Brain microvascular endothelial cell (primary cell): ENCODE measurements around the gene IGF2BP1.

Experiments
- DNase-seq: peaks from one replicate; pipeline ENCODE4 v3.0.0-alpha.2; 2020
- H3K27ac ChIP-seq: fragments of 250-450 bp; sonication (Bioruptor Pico); 2 replicates; pipeline ENCODE4 v1.5.1; 2020; ENCODE audit warnings: mild to moderate bottlenecking, moderate library complexity
- H3K27me3 ChIP-seq: fragments of 250-450 bp; sonication (Bioruptor Pico); replicated peaks from 2 replicates; pipeline ENCODE4 v1.5.1; 2020; ENCODE audit warnings: mild to moderate bottlenecking
- H3K36me3 ChIP-seq: fragments of 250-450 bp; sonication (Bioruptor Pico); replicated peaks from 2 replicates; pipeline ENCODE4 v1.5.1; 2020; ENCODE audit warnings: mild to moderate bottlenecking
- H3K4me3 ChIP-seq: 2 replicates; pipeline ENCODE4 v1.5.1; 2011; ENCODE audit warnings: low read depth, mild to moderate bottlenecking, control low read depth, low read length, moderate library complexity
- in situ Hi-C: cut with HindIII; loops from 2 replicates; pipeline ENCODE4 v1.10.0; 2017; ENCODE audit warnings: low sequenced_read_pairs, low pct_ligation_motif_present
- TF ChIP-seq, protein P1 (sequence below): IDR thresholded peaks from 2 replicates; pipeline ENCODE4 v1.5.1; 2011; ENCODE audit warnings: low read depth, mild to moderate bottlenecking, moderate library complexity, low read length, control low read depth, inconsistent platforms; ENCODE audit errors: missing control alignments

IGF2BP1 gene

DNA sequence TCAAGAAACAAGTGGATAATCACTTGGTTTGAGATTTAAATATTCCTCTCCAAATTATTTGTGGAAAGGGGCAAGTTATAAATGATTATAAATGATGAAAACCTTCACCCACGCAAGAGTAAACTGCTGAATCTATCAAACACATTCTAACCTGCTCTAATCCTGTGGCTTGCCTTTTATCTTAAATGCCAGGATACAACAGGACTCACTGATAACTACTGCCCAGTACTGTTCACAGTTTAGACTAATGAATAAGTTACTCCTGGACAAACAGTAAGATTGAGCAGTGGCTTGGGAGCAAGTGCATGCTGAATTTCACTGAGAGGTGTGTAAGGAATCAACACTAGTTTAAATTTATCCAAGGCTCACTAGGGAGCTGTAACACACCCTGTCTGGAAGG is 31.1 kb downstream of the IGF2BP1 start:
- in situ Hi-C loops = loop anchor here (25.0 kb wide), 2 partner anchors 116 to 216 kb away; partner anchors contain the start of genes TTLL6 and UBE2Z

DNA sequence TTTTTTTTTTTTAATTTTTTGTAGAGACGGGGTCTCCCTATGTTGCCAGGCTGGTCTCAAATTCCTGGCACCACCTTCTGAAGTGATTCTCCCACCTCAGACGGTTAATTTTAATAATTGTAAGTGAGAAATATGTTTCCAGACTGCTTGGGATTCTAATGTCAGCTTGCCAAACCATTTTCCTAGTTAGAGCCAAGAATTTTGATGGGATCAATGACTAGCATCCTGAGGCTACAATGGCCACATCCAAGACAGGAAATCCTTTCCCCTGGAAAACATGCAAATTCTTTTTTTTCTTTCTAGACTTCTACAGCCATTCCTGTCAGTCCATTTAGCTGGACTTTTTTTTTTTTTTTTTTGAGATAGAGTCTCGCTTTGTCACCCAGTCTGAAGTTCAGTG is 32.6 kb downstream of the IGF2BP1 start:
- in situ Hi-C loops = loop anchor here (25.0 kb wide), 2 partner anchors 118 to 218 kb away; partner anchors contain the start of genes TTLL6 and UBE2Z
- TF ChIP-seq, protein P1, sequence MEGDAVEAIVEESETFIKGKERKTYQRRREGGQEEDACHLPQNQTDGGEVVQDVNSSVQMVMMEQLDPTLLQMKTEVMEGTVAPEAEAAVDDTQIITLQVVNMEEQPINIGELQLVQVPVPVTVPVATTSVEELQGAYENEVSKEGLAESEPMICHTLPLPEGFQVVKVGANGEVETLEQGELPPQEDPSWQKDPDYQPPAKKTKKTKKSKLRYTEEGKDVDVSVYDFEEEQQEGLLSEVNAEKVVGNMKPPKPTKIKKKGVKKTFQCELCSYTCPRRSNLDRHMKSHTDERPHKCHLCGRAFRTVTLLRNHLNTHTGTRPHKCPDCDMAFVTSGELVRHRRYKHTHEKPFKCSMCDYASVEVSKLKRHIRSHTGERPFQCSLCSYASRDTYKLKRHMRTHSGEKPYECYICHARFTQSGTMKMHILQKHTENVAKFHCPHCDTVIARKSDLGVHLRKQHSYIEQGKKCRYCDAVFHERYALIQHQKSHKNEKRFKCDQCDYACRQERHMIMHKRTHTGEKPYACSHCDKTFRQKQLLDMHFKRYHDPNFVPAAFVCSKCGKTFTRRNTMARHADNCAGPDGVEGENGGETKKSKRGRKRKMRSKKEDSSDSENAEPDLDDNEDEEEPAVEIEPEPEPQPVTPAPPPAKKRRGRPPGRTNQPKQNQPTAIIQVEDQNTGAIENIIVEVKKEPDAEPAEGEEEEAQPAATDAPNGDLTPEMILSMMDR = no peak
- H3K27me3 ChIP-seq = no peaks in the 10 kb centered on the region
- H3K27ac ChIP-seq = no peak overlapping the region
- H3K4me3 ChIP-seq = no peak overlapping the region
- DNase-seq = no peak
- H3K36me3 ChIP-seq = peaks cover 41% of the 10 kb centered on the region

More for the DNA sequence above, 31.1 kb downstream of the IGF2BP1 start:
- Histone ChIP-seq H3K4me3 (no peak overlapping the region), H3K27me3 (no peaks in the 10 kb centered on the region), H3K27ac (no peak overlapping the region), H3K36me3 (peaks cover 37% of the 10 kb centered on the region)
- no peak for DNase-seq
- TF ChIP-seq, protein P1 = no peak

DNA sequence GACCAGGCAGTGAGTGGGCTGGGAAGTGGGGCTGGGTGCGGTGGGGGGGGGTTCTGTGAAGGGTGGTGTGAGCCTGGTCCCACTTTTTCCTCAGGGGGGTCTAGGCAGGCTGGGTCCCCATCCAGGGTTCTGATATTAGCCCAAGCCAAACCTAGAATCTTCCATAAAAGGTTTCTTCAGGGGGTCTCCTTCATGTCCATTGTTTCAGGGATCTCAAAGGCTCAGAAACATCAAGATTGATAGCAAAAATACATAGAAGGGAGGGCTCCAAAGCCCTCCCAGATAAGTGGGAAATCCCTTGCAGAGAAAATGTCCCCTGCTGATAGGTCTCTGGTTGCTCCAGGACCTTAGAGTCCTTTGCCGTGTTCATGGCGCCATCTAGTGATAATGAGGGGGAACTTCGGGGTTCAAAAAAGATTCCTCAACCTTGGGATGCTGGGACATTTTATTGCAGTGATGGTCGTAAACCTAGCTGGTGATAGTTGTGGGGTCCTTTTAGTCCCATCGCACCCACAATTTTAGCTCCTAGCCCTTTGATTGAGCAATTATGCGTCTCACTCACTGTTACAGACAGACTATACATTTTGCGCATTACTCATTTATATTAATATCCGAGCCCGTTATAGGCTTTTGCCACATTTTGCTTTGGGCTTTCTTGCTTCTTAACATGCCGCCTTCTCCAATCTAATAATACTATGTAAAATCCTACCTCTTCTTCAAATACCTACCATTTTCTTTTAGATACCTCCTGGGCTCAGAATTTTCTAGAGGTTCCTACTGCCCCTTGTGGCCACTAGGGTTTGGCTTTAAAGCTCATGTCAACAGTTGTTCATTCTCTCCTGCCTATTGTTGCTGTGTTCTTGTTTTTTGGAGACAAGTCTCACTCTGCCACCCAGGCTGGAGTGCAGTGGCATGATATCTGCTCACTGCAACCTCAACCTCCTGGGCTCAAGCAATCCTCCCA is 35.1 kb downstream of the IGF2BP1 start:
- in situ Hi-C loops = loop anchor here (25.0 kb wide), 2 partner anchors 120 to 220 kb away; partner anchors contain the start of genes TTLL6 and UBE2Z
- TF ChIP-seq, protein P1 = peak; percentile 86
- DNase-seq = peak; percentile 69
- Histone ChIP-seq H3K4me3 (no peak overlapping the region), H3K27ac (no peak overlapping the region), H3K27me3 (no peaks in the 10 kb centered on the region), H3K36me3 (peaks cover 45% of the 10 kb centered on the region)

DNA sequence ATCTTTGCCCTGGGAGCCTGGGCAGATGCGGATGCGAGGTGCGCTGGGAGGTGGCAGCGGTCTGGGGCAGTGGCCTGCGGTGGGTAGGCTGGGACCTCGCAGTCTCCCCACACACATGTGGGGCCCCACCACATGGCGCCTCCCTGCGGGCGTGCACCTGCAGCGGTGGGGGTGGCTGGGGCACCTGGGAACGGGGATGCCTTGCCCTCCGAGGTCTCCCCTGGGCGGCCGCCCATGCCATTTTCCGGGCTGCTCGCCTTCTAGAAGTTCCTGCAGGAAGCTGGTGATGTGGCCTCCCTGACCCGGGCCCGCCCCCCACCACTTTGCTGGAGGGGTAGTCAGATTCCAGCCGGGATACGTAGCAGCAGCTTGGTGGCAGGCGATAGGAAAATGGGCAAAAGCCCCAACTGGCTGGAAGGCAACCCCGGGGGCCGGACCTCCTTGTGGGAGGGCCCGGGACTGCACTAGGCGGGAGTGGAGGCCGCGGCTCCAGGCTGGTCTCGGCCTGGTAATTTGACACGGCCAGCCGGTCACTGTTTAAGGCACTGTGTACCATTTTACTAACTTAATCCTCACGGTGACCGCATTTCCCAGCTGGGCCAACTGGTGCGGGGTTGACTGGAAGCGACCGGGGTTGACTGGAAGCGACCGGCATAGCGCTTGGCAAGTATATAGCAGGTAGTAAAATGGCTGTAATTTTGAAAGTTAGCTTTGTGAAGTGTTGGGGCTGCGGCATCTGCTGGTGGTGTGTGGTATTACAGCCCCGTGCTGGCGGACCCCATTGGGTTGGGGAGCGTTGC is 38.5 kb downstream of the IGF2BP1 start:
- in situ Hi-C loops = loop anchor here (25.0 kb wide), 2 partner anchors 123 to 223 kb away; partner anchors contain the start of genes TTLL6 and UBE2Z
- no peak overlapping the region for H3K27ac ChIP-seq
- TF ChIP-seq, protein P1 = peak; percentile 86
- peak overlapping the region; percentile 22 for H3K4me3 ChIP-seq
- peak; percentile 46 for DNase-seq
- peaks cover 62% of the 10 kb centered on the region for H3K36me3 ChIP-seq
- H3K27me3 ChIP-seq = no peaks in the 10 kb centered on the region

DNA sequence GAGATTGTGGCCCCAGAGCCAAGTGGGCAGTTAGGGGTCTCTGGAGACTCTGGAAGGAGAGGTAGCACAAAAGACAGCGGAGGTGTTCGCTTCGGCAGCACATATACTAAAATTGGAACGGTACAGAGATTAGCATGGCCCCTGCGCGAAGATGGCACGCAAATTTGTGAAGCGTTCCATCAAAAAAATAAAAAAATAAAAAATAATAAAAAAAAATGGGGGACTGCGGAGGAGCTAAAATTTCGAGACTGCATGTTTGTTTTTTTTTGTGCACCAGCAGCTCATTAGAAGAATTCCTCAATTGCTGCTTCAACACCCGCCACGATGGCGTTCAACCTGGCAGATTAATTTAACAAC is 39.1 kb downstream of the IGF2BP1 start:
- H3K27ac ChIP-seq = no peak overlapping the region
- DNase-seq = no peak
- in situ Hi-C loops = loop anchor here (25.0 kb wide), 2 partner anchors 124 to 224 kb away; partner anchors contain the start of genes TTLL6 and UBE2Z
- H3K36me3 ChIP-seq = peaks cover 63% of the 10 kb centered on the region
- TF ChIP-seq, protein P1 = no peak
- H3K4me3 ChIP-seq = no peak overlapping the region
- no peaks in the 10 kb centered on the region for H3K27me3 ChIP-seq
